HepG2 (cell line): ENCODE data around the gene EFNA2. TPM values are rescaled to one million over a fixed set of nuclear protein-coding genes. Genes with fewer than 3 reads are reported as not detected.

Source experiments
- FOXA1 ChIP-seq, 2 experiments: fragments of 450-650 bp in 1 of 2; sonication (generic) in 1 of 2; formaldehyde crosslinking in 1 of 2; IDR thresholded peaks; 2 replicates each; pipeline versions ENCODE4 v1.4.0 to v1.6.1; 2016 to 2020; ENCODE audit warnings: missing genetic modification reagents in 1 of 2
- FOXC1 ChIP-seq: sonication (generic); formaldehyde crosslinking; IDR thresholded peaks from 2 replicates; pipeline ENCODE4 v1.8.0; 2022; ENCODE audit warnings: mild to moderate bottlenecking, missing genetic modification reagents, borderline replicate concordance
- MEIS1 ChIP-seq: sonication (generic); formaldehyde crosslinking; IDR thresholded peaks from 2 replicates; pipeline ENCODE4 v1.9.0; 2021; ENCODE audit warnings: mild to moderate bottlenecking, missing genetic modification reagents, moderate library complexity, borderline replicate concordance
- MLLT10 ChIP-seq: sonication (generic); formaldehyde crosslinking; IDR thresholded peaks from 2 replicates; pipeline ENCODE4 v1.4.0; 2020; ENCODE audit warnings: missing genetic modification reagents
- NCOR1 ChIP-seq: fragments of 200-600 bp; sonication (generic); IDR thresholded peaks from 2 replicates; pipeline ENCODE4 v1.7.0; 2017; ENCODE audit warnings: antibody characterized with exemption, low read length, borderline replicate concordance
- NFE2L1 ChIP-seq: sonication (generic); formaldehyde crosslinking; IDR thresholded peaks from 2 replicates; pipeline ENCODE4 v1.4.0; 2020; ENCODE audit warnings: missing genetic modification reagents, mild to moderate bottlenecking, borderline replicate concordance
- SMAD3 ChIP-seq: sonication (generic); formaldehyde crosslinking; IDR thresholded peaks from 2 replicates; pipeline ENCODE4 v1.4.0; 2020; ENCODE audit warnings: missing genetic modification reagents
- SRF ChIP-seq: IDR thresholded peaks from 2 replicates; pipeline ENCODE4 v1.6.1; 2011; ENCODE audit warnings: mild to moderate bottlenecking, low read depth, low read length, moderate library complexity
- THAP11 ChIP-seq: IDR thresholded peaks from 2 replicates; pipeline ENCODE4 v1.6.1; 2016; ENCODE audit warnings: missing biosample characterization, missing genetic modification reagents
- ZNF761 ChIP-seq: sonication (generic); formaldehyde crosslinking; conservative IDR thresholded peaks from 2 replicates; pipeline ENCODE4 v1.4.0; 2020; ENCODE audit warnings: mild to moderate bottlenecking, missing genetic modification reagents
- polyA plus RNA-seq, 8 experiments: library from polyadenylated mRNA; depleted of rRNA in 3 of 8; stranded (reverse) in 7 of 8; unstranded in 1 of 8; fragments of >200 nt; fragmentation: Illumina TruSeq in 4 of 8; extraction: Trizol in 4 of 8; gene quantifications; 2 replicates each; pipeline versions ENCODE4 v1.2.1 to v1.2.3, GENCODE V29; 2011 to 2016; ENCODE audit warnings: low read depth in 4 of 8, missing spikeins in 1 of 8, mixed read lengths in 1 of 8; ENCODE audit not compliant: insufficient read depth in 1 of 8
- total RNA-seq, 5 experiments: library from RNA; depleted of rRNA; stranded (reverse); fragments of >200 nt; fragmentation: Illumina TruSeq; extraction: Trizol; gene quantifications; 2 replicates each; pipeline ENCODE4 v1.2.3, GENCODE V29; 2016; ENCODE audit warnings: low read depth in 1 of 5
- TF ChIP-seq, protein P1 (sequence below): sonication (generic); formaldehyde crosslinking; IDR thresholded peaks from 2 replicates; pipeline ENCODE4 v1.4.0; 2020; ENCODE audit warnings: missing genetic modification reagents, borderline replicate concordance
- TF ChIP-seq, protein P2 (sequence below): sonication (generic); formaldehyde crosslinking; IDR thresholded peaks from 2 replicates; pipeline ENCODE4 v1.5.0; 2020; ENCODE audit warnings: missing genetic modification reagents
- TF ChIP-seq, protein P3 (sequence below): IDR thresholded peaks from 2 replicates; pipeline ENCODE4 v1.6.1; 2016; ENCODE audit warnings: low read depth
- TF ChIP-seq, protein P4 (sequence below): sonication (generic); formaldehyde crosslinking; IDR thresholded peaks from 2 replicates; pipeline ENCODE4 v1.8.1; 2023; ENCODE audit warnings: mild to moderate bottlenecking, moderate library complexity, missing genetic modification reagents
- TF ChIP-seq, protein P5 (sequence below): sonication (generic); formaldehyde crosslinking; IDR thresholded peaks from 2 replicates; pipeline ENCODE4 v1.4.0; 2020; ENCODE audit warnings: mild to moderate bottlenecking, missing genetic modification reagents, borderline replicate concordance

EFNA2 gene
- total and polyA plus RNA-seq, 2 of the 13 experiments (the other 11 are each of a cell fraction or from before 2014, with no cell fraction given), result 6.0 to 9.9 TPM

DNA sequence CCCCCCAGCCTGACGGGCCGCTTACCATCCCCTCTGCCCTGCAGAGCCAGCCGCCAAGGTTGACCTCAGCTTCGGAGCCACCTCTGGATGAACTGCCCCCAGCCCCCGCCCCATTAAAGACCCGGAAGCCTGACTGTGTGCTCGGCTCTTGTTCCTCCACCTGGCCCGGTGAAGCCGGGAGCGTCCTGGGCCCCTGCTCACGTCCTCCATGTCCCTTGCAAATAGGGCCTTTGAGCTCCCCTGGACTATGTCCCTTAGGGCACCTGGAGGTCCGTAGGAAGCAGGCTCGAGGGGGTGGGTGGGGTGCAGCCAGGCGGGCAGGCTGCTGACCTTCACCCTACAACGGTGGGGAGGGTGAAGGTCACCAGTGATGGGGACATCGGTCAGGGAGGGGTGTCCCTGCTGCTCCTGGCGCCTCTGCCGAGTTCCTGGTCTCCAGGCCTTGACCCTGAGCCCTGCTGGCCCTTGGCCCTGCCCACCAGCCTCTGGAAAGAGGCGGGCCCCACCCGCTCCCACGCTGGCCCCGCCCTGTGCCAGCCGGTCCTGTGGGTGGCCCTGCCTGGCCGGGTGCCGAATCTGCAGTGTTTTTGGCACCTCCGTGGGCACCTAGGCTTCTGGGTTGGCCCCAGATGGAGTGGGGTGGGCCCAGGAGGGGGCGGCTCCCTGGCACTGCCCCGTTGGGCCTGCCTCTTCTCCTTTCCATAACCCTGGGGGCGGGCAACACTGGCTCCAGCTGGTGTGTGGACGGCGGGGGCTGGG, 40.8 kb upstream of the EFNA2 start (continued):
- TF ChIP-seq, protein P1, sequence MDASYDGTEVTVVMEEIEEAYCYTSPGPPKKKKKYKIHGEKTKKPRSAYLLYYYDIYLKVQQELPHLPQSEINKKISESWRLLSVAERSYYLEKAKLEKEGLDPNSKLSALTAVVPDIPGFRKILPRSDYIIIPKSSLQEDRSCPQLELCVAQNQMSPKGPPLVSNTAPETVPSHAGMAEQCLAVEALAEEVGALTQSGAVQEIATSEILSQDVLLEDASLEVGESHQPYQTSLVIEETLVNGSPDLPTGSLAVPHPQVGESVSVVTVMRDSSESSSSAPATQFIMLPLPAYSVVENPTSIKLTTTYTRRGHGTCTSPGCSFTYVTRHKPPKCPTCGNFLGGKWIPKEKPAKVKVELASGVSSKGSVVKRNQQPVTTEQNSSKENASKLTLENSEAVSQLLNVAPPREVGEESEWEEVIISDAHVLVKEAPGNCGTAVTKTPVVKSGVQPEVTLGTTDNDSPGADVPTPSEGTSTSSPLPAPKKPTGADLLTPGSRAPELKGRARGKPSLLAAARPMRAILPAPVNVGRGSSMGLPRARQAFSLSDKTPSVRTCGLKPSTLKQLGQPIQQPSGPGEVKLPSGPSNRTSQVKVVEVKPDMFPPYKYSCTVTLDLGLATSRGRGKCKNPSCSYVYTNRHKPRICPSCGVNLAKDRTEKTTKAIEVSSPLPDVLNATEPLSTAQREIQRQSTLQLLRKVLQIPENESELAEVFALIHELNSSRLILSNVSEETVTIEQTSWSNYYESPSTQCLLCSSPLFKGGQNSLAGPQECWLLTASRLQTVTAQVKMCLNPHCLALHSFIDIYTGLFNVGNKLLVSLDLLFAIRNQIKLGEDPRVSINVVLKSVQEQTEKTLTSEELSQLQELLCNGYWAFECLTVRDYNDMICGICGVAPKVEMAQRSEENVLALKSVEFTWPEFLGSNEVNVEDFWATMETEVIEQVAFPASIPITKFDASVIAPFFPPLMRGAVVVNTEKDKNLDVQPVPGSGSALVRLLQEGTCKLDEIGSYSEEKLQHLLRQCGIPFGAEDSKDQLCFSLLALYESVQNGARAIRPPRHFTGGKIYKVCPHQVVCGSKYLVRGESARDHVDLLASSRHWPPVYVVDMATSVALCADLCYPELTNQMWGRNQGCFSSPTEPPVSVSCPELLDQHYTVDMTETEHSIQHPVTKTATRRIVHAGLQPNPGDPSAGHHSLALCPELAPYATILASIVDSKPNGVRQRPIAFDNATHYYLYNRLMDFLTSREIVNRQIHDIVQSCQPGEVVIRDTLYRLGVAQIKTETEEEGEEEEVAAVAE, result 0 out of 2 replicates have a peak, but pooled peaks have one; percentile 39
- TF ChIP-seq, protein P2, sequence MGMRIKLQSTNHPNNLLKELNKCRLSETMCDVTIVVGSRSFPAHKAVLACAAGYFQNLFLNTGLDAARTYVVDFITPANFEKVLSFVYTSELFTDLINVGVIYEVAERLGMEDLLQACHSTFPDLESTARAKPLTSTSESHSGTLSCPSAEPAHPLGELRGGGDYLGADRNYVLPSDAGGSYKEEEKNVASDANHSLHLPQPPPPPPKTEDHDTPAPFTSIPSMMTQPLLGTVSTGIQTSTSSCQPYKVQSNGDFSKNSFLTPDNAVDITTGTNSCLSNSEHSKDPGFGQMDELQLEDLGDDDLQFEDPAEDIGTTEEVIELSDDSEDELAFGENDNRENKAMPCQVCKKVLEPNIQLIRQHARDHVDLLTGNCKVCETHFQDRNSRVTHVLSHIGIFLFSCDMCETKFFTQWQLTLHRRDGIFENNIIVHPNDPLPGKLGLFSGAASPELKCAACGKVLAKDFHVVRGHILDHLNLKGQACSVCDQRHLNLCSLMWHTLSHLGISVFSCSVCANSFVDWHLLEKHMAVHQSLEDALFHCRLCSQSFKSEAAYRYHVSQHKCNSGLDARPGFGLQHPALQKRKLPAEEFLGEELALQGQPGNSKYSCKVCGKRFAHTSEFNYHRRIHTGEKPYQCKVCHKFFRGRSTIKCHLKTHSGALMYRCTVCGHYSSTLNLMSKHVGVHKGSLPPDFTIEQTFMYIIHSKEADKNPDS (CRISPR knock-in tag), result peak; percentile 51; the same call in 1 of the 2 replicates
- peak; percentile 30; the same call in 1 of the 2 replicates for TF ChIP-seq ZNF761 (CRISPR knock-in tag)
- peak; percentile 81; the same call in 1 of the 2 replicates for TF ChIP-seq THAP11
- TF ChIP-seq, protein P3, sequence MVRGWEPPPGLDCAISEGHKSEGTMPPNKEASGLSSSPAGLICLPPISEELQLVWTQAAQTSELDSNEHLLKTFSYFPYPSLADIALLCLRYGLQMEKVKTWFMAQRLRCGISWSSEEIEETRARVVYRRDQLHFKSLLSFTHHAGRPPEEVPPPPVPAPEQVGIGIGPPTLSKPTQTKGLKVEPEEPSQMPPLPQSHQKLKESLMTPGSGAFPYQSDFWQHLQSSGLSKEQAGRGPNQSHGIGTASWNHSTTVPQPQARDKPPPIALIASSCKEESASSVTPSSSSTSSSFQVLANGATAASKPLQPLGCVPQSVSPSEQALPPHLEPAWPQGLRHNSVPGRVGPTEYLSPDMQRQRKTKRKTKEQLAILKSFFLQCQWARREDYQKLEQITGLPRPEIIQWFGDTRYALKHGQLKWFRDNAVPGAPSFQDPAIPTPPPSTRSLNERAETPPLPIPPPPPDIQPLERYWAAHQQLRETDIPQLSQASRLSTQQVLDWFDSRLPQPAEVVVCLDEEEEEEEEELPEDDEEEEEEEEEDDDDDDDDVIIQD (CRISPR knock-in tag), result 0 out of 2 replicates have a peak, but pooled peaks have one; percentile 35
- TF ChIP-seq, protein P4, sequence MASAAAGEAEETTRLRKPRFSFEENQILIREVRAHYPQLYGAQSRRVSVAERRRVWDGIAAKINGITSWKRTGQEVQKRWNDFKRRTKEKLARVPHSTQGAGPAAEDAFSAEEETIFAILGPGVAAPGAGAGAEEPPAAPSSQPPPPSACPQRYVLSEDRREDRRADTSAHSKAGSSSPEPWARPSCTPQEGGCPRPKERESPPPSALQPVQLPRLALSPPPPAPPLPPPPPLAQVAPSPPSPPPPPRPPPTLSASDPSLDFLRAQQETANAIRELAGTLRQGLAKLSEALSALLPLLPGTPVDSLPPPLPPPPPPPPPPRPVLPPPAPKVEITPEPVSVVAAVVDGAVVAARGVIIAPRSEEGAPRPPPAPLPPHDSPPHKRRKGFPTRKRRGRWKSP, result 0 out of 2 replicates have a peak, but pooled peaks have one; percentile 15
- peak; percentile 92 for TF ChIP-seq NCOR1
- TF ChIP-seq SRF, result no peak
- no peak for TF ChIP-seq NFE2L1 (CRISPR knock-in tag)
- TF ChIP-seq FOXC1 (CRISPR knock-in tag), result peak; percentile 31; the same call in 1 of the 2 replicates
- peak; percentile 52; the same call in 1 of the 2 replicates for TF ChIP-seq MEIS1 (CRISPR knock-in tag)
- TF ChIP-seq FOXA1 (IDR thresholded peaks at IDR 0.05), result no peak
- TF ChIP-seq FOXA1 (CRISPR knock-in tag; IDR thresholded peaks at IDR 0.05), result 0 out of 2 replicates have a peak, but pooled peaks have one; percentile 4
- peak; percentile 62; the same call in 1 of the 2 replicates for TF ChIP-seq SMAD3 (CRISPR knock-in tag)
- TF ChIP-seq MLLT10 (CRISPR knock-in tag), result no peak
- TF ChIP-seq, protein P5, sequence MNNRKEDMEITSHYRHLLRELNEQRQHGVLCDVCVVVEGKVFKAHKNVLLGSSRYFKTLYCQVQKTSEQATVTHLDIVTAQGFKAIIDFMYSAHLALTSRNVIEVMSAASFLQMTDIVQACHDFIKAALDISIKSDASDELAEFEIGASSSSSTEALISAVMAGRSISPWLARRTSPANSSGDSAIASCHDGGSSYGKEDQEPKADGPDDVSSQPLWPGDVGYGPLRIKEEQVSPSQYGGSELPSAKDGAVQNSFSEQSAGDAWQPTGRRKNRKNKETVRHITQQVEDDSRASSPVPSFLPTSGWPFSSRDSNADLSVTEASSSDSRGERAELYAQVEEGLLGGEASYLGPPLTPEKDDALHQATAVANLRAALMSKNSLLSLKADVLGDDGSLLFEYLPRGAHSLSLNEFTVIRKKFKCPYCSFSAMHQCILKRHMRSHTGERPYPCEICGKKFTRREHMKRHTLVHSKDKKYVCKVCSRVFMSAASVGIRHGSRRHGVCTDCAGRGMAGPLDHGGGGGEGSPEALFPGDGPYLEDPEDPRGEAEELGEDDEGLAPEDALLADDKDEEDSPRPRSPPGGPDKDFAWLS, result 0 out of 2 replicates have a peak, but pooled peaks have one; percentile 19
